Heart right ventricle (tissue), 16 donors: ENCODE data around the gene COLQ. TPM values are rescaled to one million over a fixed set of nuclear protein-coding genes. Genes with fewer than 3 reads are reported as not detected.

Source experiments
- ATAC-seq, 8 donors: fragments of 200-7000 bp; cut with Tn5 transposase; one replicate each; pipeline ENCODE4 v1.9.1; 2020; ENCODE audit warnings: mild to moderate bottlenecking in 8 of 8, moderate library complexity in 8 of 8, moderate number of reproducible peaks in 1 of 8
- DNase-seq, 2 donors: peaks; one replicate each; pipeline ENCODE4 v3.0.0-alpha.2; 2020
- H3K27ac ChIP-seq, 10 donors: fragments of 200-600 bp; sonication (generic) in 2 of 10; one replicate each; pipeline versions ENCODE4 v1.5.0 to v1.8.0; 2020 to 2022; ENCODE audit warnings: mild to moderate bottlenecking in 3 of 10
- H3K27me3 ChIP-seq, 7 donors: fragments of 200-600 bp; one replicate each; pipeline ENCODE4 v1.8.0; 2021 to 2022; ENCODE audit warnings: mild to moderate bottlenecking in 2 of 7
- H3K36me3 ChIP-seq, 9 donors: fragments of 200-600 bp; sonication (generic) in 1 of 9; one replicate each; pipeline versions ENCODE4 v1.5.0 to v1.8.0; 2020 to 2022; ENCODE audit warnings: mild to moderate bottlenecking in 2 of 9
- H3K4me1 ChIP-seq, 9 donors: fragments of 200-600 bp; sonication (generic) in 1 of 9; one replicate each; pipeline versions ENCODE4 v1.5.0 to v1.8.0; 2020 to 2022; ENCODE audit warnings: mild to moderate bottlenecking in 4 of 9
- H3K4me3 ChIP-seq, 10 donors: fragments of 200-600 bp; sonication (generic) in 2 of 10; one replicate each; pipeline versions ENCODE4 v1.5.0 to v1.8.0; 2020 to 2022; ENCODE audit warnings: mild to moderate bottlenecking in 7 of 10, moderate library complexity in 2 of 10
- H3K9me3 ChIP-seq, 11 donors: fragments of 200-600 bp in 10 of 11; sonication (generic) in 2 of 11; one replicate each; pipeline versions ENCODE4 v1.5.0 to v1.8.0; 2013 to 2022; ENCODE audit warnings: mild to moderate bottlenecking in 2 of 11, control low read depth in 1 of 11, moderate library complexity in 1 of 11
- CTCF ChIP-seq, 9 donors: fragments of 200-600 bp; sonication (generic) in 2 of 9; IDR thresholded peaks; one replicate each; pipeline versions ENCODE4 v1.5.0 to v1.8.0; 2021 to 2022; ENCODE audit warnings: antibody characterized with exemption in 9 of 9, mild to moderate bottlenecking in 5 of 9, moderate library complexity in 1 of 9
- WGBS, 2 donors: extraction: QIAGEN DNeasy Blood & Tissue Kit; methylation state at CpG; one replicate each; pipeline ENCODE4 v1.1.7; 2013; ENCODE audit warnings: inconsistent platforms in 1 of 2; 5-methylcytosine and 5-hydroxymethylcytosine counted together
- intact Hi-C, 10 donors: fragments of 100-400 bp; cut with DNase I; formaldehyde crosslinking; loops; one replicate each; pipeline versions ENCODE4 v1.11.1 to v1.14.2; 2022
- polyA plus RNA-seq, 2 donors: library from polyadenylated mRNA; stranded (reverse); fragments of 200-250 nt; gene quantifications; one replicate each; pipeline ENCODE4 v1.2.3, GENCODE V29; 2013
- total RNA-seq, 10 donors: library from RNA; stranded (reverse); fragmentation: NEBNext Ultra II Directional in 3 of 10; extraction: Animal tissue kit (Norgen Biotek cat#: 25700) in 3 of 10; gene quantifications; one replicate each; pipeline versions ENCODE4 v1.2.1 to v1.2.4, GENCODE V29; 2021 to 2023
- donor health status: Arrhythmogenic right ventricular cardiomyopathy.
- donor health status: ischemic (EF 13 %, LVEDD 7.1; RV severe dilation, severe dysfunction).
- donor health status: healthy with polysubstance abuse.
- donor health status: DM: no; HTN: yes; CAD: no.
- donor health status: DM: no; HTN: no; CAD: no.
- donor health status: ischemic (EF 25% LVEDD 6.9; RV normal size, moderate dysfunction).
- donor health status: ischemic (EF 25% LVEDD 5.7; RV mildly dilated, moderate dysfunction).
- donor health status: healthy.
- donor health status: DM: yes; HTN: yes; CAD: no.
- donor health status: Ischemic cardiomyopathy.
- donor health status: ischemic (EF 35%, LVEDD 5.7; RV mildly dilated, moderate dysfunction).
- donor health status: nonischemic (EF 11% LVEDD 7.7; RV severe dilation, severe dysfunction).
- donor health status: DM: yes; HTN: yes; CAD: no.
- donor health status: PGD.
- donor health status: ischemic (EF 29% LVEDD 5.4; RV normal size, mild dysfunction).
- donor health status: nonischemic (EF 23%, LVEDD 6.1; RV moderate dilation, normal function).

Gene COLQ
- total and polyA plus RNA-seq, 12 donors: 0.85 to 23.3 (median 13.0) TPM

DNA sequence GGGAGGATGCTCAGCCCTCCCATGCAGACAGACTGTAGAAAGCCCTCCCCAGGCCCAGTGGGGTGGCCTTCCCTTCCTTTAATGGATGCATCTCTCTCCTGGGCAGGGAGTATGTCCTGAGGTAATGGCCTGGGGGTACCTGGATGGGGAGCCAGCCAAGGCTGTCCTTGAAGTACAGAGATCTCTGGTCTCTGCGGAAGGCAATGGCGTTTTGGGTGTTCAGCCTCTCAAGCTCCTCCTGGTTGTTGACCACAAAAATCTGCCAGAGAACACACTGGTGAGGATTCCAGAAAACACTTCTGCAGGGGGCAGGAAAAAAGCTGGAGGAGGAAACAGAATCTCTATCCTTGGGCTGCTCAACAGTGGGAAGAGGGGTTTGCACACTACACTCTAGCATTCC, 65.2 kb downstream of the COLQ start:
- WGBS, 2 donors: 94 to 100% methylated on average over 2 of the region's 2 CpGs
- Histone ChIP-seq H3K27ac (no peak overlapping the region), H3K4me3 (no peak overlapping the region), H3K4me1 (no peaks in the 10 kb centered on the region), H3K27me3 (no peaks in the 10 kb centered on the region), H3K36me3 (peaks cover 0 to 32% (median 0%) of the 10 kb centered on the region in 9 donors), H3K9me3 (no peaks in the 10 kb centered on the region)
- intact Hi-C loops: no loop called here
- ATAC-seq (no peak), DNase-seq (no peak)
- no peak for TF ChIP-seq CTCF (IDR thresholded peaks at IDR 0.05)

DNA sequence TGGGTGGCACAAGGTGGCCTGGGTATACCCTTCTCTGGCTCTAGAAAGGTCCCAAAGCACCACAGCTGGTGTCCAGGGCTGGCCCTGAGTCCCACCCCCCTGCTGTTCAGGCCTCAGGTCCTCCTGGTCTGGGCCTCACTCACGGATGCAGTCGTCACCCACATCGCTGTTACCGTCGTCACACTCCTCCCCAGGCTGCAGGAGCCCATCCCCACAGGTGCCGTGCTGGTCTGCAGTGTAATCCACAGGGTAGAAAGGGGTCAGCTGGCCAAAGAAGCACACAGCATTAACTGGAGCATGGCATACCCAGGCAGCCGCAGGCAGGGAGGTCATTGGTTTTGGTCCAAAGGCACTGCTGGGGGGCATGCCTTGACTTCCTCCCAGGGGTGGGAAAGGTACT, 65.8 kb downstream of the COLQ start:
- H3K36me3 ChIP-seq: peaks cover 0 to 38% (median 0%) of the 10 kb centered on the region in 9 donors
- H3K4me1 ChIP-seq: no peaks in the 10 kb centered on the region
- H3K4me3 ChIP-seq: no peak overlapping the region
- H3K27me3 ChIP-seq: no peaks in the 10 kb centered on the region
- no peak for DNase-seq
- peak in 1 of 8 donors; percentile 35 for ATAC-seq
- intact Hi-C loops: no loop called here
- no peaks in the 10 kb centered on the region for H3K9me3 ChIP-seq
- 92 to 93% methylated on average over 7 of the region's 7 CpGs for WGBS, 2 donors
- no peak overlapping the region for H3K27ac ChIP-seq
- TF ChIP-seq CTCF (IDR thresholded peaks at IDR 0.05): no peak

DNA sequence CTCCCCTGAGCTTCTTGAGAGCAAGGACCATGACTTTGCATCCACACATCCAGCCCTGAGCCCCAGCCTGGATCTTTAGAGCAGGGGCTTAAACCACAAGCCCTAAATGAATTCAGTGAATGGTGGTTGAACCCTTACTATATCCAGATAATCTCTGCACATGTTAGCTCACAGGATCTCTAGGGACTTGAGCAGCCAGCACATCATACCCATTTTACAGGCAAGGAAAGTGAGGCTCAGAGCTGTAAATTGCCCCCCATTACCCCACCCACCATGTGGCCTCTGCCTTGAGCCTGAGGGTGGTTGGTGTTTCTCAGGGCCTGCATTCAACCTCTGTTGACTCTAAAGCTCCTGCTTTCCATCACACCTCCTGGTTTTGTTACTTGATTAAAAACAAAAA, 66.5 kb downstream of the COLQ start:
- H3K27me3 ChIP-seq: no peaks in the 10 kb centered on the region
- no peaks in the 10 kb centered on the region for H3K4me1 ChIP-seq
- no peak overlapping the region for H3K4me3 ChIP-seq
- intact Hi-C loops: no loop called here
- H3K36me3 ChIP-seq: peaks cover 0 to 41% (median 0%) of the 10 kb centered on the region in 9 donors
- DNase-seq (no peak), ATAC-seq (no peak)
- no peaks in the 10 kb centered on the region for H3K9me3 ChIP-seq
- H3K27ac ChIP-seq: no peak overlapping the region
- no peak for TF ChIP-seq CTCF (IDR thresholded peaks at IDR 0.05)

DNA sequence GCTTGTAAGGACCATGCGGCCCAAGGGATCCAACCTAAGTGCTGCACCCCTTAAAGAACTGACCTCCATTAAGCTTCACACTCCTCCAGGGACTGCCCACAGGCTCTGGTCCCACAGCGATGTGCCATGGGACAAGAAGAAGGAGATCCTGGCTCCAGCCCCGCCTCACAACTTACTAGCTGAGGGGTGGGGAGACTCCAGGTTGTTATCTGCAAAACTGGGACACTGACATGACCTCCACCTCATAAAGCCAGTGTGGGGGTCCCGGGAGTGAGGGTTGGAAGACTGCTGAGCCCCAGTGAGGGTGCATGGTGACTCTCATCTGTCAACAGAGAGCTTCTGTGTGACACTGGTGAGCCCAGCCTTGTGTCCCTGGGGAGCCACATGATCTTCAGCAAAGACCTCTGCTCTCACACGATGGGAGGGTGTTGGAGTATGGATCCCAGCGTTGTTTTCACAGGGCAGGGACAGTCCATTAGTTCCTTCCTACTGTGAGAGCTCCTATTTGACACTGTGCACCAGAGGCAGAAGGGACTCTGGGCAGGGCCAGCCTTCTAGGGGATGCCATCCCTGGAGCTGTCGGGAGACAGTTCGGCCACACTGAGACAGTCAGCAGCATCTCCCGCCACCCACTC, 67.4 kb downstream of the COLQ start:
- Histone ChIP-seq H3K36me3 (peaks cover 0 to 38% (median 0%) of the 10 kb centered on the region in 9 donors), H3K27me3 (no peaks in the 10 kb centered on the region), H3K4me3 (no peak overlapping the region), H3K9me3 (no peaks in the 10 kb centered on the region), H3K27ac (no peak overlapping the region), H3K4me1 (no peaks in the 10 kb centered on the region)
- 78 to 83% methylated on average over 9 of the region's 9 CpGs for WGBS, 2 donors
- DNase-seq (no peak), ATAC-seq (peak in 1 of 8 donors; percentile 16)
- TF ChIP-seq CTCF (IDR thresholded peaks at IDR 0.05): no peak
- intact Hi-C loops: no loop called here
